NOMO-1 treated with dmso at 0.1 percent for 144 hours (cell line): ENCODE data around the gene TPD52L2.
A peak's percentile ranks its signal among the peaks of the same experiment; 100 is the strongest.
"Not testable (repeated sequence)": the region's sequence is repeated elsewhere in the genome, so short reads cannot be mapped to it uniquely, and the experiment has no call there.

ENCODE experiments used
- DNase-seq: peaks from one replicate; lab custom pipeline; 2025; ENCODE audit not compliant: unreplicated experiment; lab: John Stamatoyannopoulos, UW

The TPD52L2 gene

GRCh38 chr20:63878899-63879663, 14.0 kb downstream of the TPD52L2 start:
- DNase-seq = no peak

- DNase-seq = not testable (repeated sequence)
Observed at GRCh38 chr20:63880901-63881300, 15.8 kb downstream of the TPD52L2 start.

GRCh38 chr20:63881451-63882226, 16.6 kb downstream of the TPD52L2 start:
- DNase-seq = no peak

GRCh38 chr20:63882257-63883200, 17.5 kb downstream of the TPD52L2 start:
- no peak for DNase-seq

GRCh38 chr20:63883201-63883593, 18.1 kb downstream of the TPD52L2 start:
- DNase-seq = no peak

GRCh38 chr20:63884506-63885263, 19.6 kb downstream of the TPD52L2 start:
- no peak for DNase-seq

- no peak for DNase-seq
Observed at GRCh38 chr20:63885264-63886053, 20.4 kb downstream of the TPD52L2 start.

- no peak for DNase-seq
Observed at GRCh38 chr20:63886054-63886419, 21.0 kb downstream of the TPD52L2 start.

GRCh38 chr20:63886921-63887320, 21.9 kb downstream of the TPD52L2 start:
- DNase-seq = no peak

- DNase-seq = no peak
Observed at GRCh38 chr20:63889241-63890200, 24.5 kb downstream of the TPD52L2 start.

- no peak for DNase-seq
Observed at GRCh38 chr20:63890201-63890576, 25.1 kb downstream of the TPD52L2 start.

GRCh38 chr20:63890616-63891015, 25.5 kb downstream of the TPD52L2 start:
- no peak for DNase-seq

- DNase-seq = no peak
Observed at GRCh38 chr20:63891061-63892002, 26.3 kb downstream of the TPD52L2 start.

- DNase-seq = no peak
Observed at GRCh38 chr20:63892402-63892801, 27.3 kb downstream of the TPD52L2 start.

GRCh38 chr20:63893999-63894357, 28.9 kb downstream of the TPD52L2 start:
- no peak for DNase-seq

GRCh38 chr20:63894358-63895201, 29.5 kb downstream of the TPD52L2 start, which contains the start of gene DNAJC5:
Gene DNAJC5, plus strand, starts transcription at chr20:63895126. Its CDS starts 33,220 bp downstream, at chr20:63928346.
- DNase-seq = peak; percentile 83
